HepG2 (cell line): Measurements from ENCODE around the gene ACSF3. TPM values are rescaled to one million over a fixed set of nuclear protein-coding genes. Genes with fewer than 3 reads are reported as not detected.

ENCODE experiments used
- ATAC-seq: fragments of 200-7000 bp; cut with Tn5 transposase; 3 replicates; pipeline ENCODE4 v1.9.1; 2020; ENCODE audit warnings: mild to moderate bottlenecking, moderate library complexity
- BruUV-seq: library from RNA; stranded (reverse); fragments of 400-500 nt; replicated peaks from 2 replicates; lab custom pipeline; 2021; lab: Mats Ljungman, UMichigan
- CTCF ChIA-PET: fragments of 300-600 bp; formaldehyde crosslinking; extraction: SDS; loops from one replicate; lab custom pipeline; 2021; ENCODE audit warnings: low total read pairs, inconsistent platforms, low intra/inter-chr PET ratio; lab: Yijun Ruan, JAX
- POLR2A ChIA-PET: fragments of 350-600 bp; sonication (Branson Sonifier 250); formaldehyde crosslinking; loops from one replicate; lab custom pipeline; 2020; ENCODE audit warnings: antibody characterized with exemption, inconsistent platforms; lab: Yijun Ruan, JAX
- DNase-seq: peaks from one replicate; pipeline ENCODE4 v3.0.0-alpha.2; 2015; ENCODE audit warnings: low spot score
- FAIRE-seq: peaks from 3 replicates; lab custom pipeline; 2011; peaks lifted over from hg19 to GRCh38; lab: Jason Lieb, UNC
- H2AFZ ChIP-seq: one replicate; pipeline ENCODE4 v1.6.1; 2011; ENCODE audit warnings: low read length, inconsistent platforms
- H3K27ac ChIP-seq: fragments of 300-600 bp; 3 replicates; pipeline ENCODE4 v1.8.0; 2011; ENCODE audit warnings: mixed run types, mild to moderate bottlenecking, mixed read lengths, low read length, inconsistent platforms; ENCODE audit not compliant: insufficient read depth; ENCODE audit errors: extremely low read length
- H3K27me3 ChIP-seq, 2 experiments: fragments of 200-600 bp in 1 of 2; 2 replicates in 1 of 2; 3 replicates in 1 of 2; pipeline versions ENCODE4 v1.6.0 to v1.8.0; 2011; ENCODE audit warnings: low read length in 2 of 2, mild to moderate bottlenecking in 2 of 2, moderate library complexity in 2 of 2, inconsistent platforms in 1 of 2; ENCODE audit not compliant: insufficient read depth in 2 of 2, control insufficient read depth in 1 of 2
- H3K36me3 ChIP-seq, 2 experiments: fragments of 200-600 bp in 1 of 2; replicated peaks in 1 of 2; 2 replicates in 1 of 2; 3 replicates in 1 of 2; pipeline versions ENCODE4 v1.5.1 to v1.8.0; 2011; ENCODE audit warnings: low read length in 2 of 2, inconsistent platforms in 1 of 2; ENCODE audit not compliant: insufficient read depth in 2 of 2, control insufficient read depth in 1 of 2
- H3K4me1 ChIP-seq: 2 replicates; pipeline ENCODE4 v1.5.1; 2012; ENCODE audit warnings: low read length, inconsistent platforms; ENCODE audit not compliant: insufficient read depth
- H3K4me2 ChIP-seq: 2 replicates; pipeline ENCODE4 v1.6.0; 2011; ENCODE audit warnings: low read depth, low read length, inconsistent platforms
- H3K4me3 ChIP-seq, 3 experiments: fragments of 200-600 bp in 1 of 3; sonication (generic), shearing (Covaris generic) in 1 of 3; replicated peaks in 1 of 3; 2 replicates each; pipeline ENCODE4 v1.5.1; 2011 to 2016; ENCODE audit warnings: low read length in 3 of 3, inconsistent platforms in 2 of 3, low read depth in 2 of 3, mild to moderate bottlenecking in 2 of 3, control low read depth in 1 of 3, mixed read lengths in 1 of 3; ENCODE audit not compliant: insufficient read depth in 1 of 3
- H3K79me2 ChIP-seq: one replicate; pipeline ENCODE4 v1.6.1; 2011; ENCODE audit warnings: low read length, inconsistent platforms; ENCODE audit not compliant: insufficient read depth
- H3K9ac ChIP-seq: 2 replicates; pipeline ENCODE4 v1.6.0; 2011; ENCODE audit warnings: mild to moderate bottlenecking, low read depth, low read length, inconsistent platforms; ENCODE audit not compliant: insufficient read depth
- H3K9me3 ChIP-seq: 2 replicates; pipeline ENCODE4 v1.5.1; 2012; ENCODE audit warnings: mild to moderate bottlenecking, low read length
- H4K20me1 ChIP-seq: 2 replicates; pipeline ENCODE4 v1.6.0; 2011; ENCODE audit warnings: inconsistent platforms, mild to moderate bottlenecking, low read length, moderate library complexity; ENCODE audit not compliant: insufficient read depth
- ARNT ChIP-seq: fragments of 450-650 bp; IDR thresholded peaks from 2 replicates; pipeline ENCODE4 v1.6.1; 2017
- EED ChIP-seq: sonication (generic); formaldehyde crosslinking; IDR thresholded peaks from 2 replicates; pipeline ENCODE4 v1.5.0; 2020; ENCODE audit warnings: mild to moderate bottlenecking, missing genetic modification reagents
- HNRNPL ChIP-seq: fragments of 200-400 bp; formaldehyde crosslinking; IDR thresholded peaks from 2 replicates; pipeline ENCODE4 v1.6.1; 2017; ENCODE audit warnings: mild to moderate bottlenecking, low read depth, low read length
- MYC ChIP-seq: sonication (generic); formaldehyde crosslinking; IDR thresholded peaks from 2 replicates; pipeline ENCODE4 v1.9.0; 2021; ENCODE audit warnings: missing genetic modification reagents, borderline replicate concordance
- PHF20 ChIP-seq: sonication (generic); formaldehyde crosslinking; IDR thresholded peaks from 2 replicates; pipeline ENCODE4 v1.5.0; 2020; ENCODE audit warnings: mild to moderate bottlenecking, missing genetic modification reagents
- POLR2G ChIP-seq: fragments of 200-400 bp; formaldehyde crosslinking; IDR thresholded peaks from 2 replicates; pipeline ENCODE4 v1.6.1; 2018; ENCODE audit warnings: mild to moderate bottlenecking, low read depth, low read length, moderate library complexity
- ZBTB7A ChIP-seq: sonication (generic); formaldehyde crosslinking; IDR thresholded peaks from 2 replicates; pipeline ENCODE4 v1.8.0; 2022; ENCODE audit warnings: mild to moderate bottlenecking, missing genetic modification reagents
- ZNF44 ChIP-seq: sonication (generic); formaldehyde crosslinking; IDR thresholded peaks from 2 replicates; pipeline ENCODE4 v1.5.1; 2020; ENCODE audit warnings: mild to moderate bottlenecking, missing genetic modification reagents
- WGBS: methylation state at CpG from one replicate; pipeline ENCODE4 v1.1.6; 2017; ENCODE audit warnings: low lambda C conversion rate; 5-methylcytosine and 5-hydroxymethylcytosine counted together
- in situ Hi-C: cut with HindIII; loops from 2 replicates; pipeline ENCODE4 v1.10.0; 2017; ENCODE audit warnings: low pct_unique_long_range_greater_than_20kb; ENCODE audit not compliant: extremely low pct_ligation_motif_present
- intact Hi-C: fragments of 100-400 bp; cut with micrococcal nuclease; formaldehyde crosslinking; loops from one replicate; pipeline ENCODE4 v1.10.0; 2022; ENCODE audit not compliant: unreplicated experiment
- polyA plus RNA-seq, 8 experiments: library from polyadenylated mRNA; depleted of rRNA in 3 of 8; stranded (reverse) in 7 of 8; unstranded in 1 of 8; fragments of >200 nt; fragmentation: Illumina TruSeq in 4 of 8; extraction: Trizol in 4 of 8; gene quantifications; 2 replicates each; pipeline versions ENCODE4 v1.2.1 to v1.2.3, GENCODE V29; 2011 to 2016; ENCODE audit warnings: low read depth in 4 of 8, missing spikeins in 1 of 8, mixed read lengths in 1 of 8; ENCODE audit not compliant: insufficient read depth in 1 of 8
- total RNA-seq, 5 experiments: library from RNA; depleted of rRNA; stranded (reverse); fragments of >200 nt; fragmentation: Illumina TruSeq; extraction: Trizol; gene quantifications; 2 replicates each; pipeline ENCODE4 v1.2.3, GENCODE V29; 2016; ENCODE audit warnings: low read depth in 1 of 5

ACSF3 gene
- total and polyA plus RNA-seq, 2 of the 13 experiments (the other 11 are each of a cell fraction or from before 2014, with no cell fraction given): 14.9 to 30.6 TPM

DNA sequence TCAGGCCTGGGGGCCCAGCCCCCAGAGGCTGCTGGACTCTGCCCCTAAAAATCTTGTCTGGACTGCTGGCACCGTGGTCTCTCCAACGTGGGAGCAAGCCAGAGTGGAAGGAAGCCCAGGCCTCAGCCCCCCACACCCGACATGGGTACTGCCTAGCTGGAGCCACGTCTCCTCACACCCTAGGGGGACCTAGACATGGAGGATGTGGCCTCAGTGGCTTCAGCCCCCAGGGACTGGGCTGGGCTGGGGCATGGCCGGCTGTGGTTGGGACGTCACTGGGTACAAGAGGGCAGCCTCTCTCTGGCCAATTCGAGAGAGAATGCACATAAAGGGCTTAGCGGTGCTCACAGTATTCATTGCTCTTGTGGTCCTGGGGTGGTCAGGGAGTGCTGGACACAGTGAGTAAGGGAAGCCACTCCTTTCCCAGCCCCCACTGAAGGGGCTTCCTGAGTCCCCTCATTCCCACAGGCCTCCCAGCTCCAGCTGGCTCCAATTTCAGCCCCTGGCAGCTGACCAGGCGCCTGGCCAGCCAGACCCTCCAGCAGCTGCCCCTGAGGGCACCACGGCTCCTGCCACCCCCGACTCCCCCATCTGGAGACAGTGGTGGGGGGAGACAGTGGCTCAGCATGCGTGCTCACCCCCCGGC lies 79.0 kb downstream of the ACSF3 start:
- Histone ChIP-seq H3K4me1 (peaks cover 59% of the 10 kb centered on the region), H3K27me3 (peaks cover 65 to 92% of the 10 kb centered on the region in 2 experiments), H3K27ac (no peak overlapping the region), H3K4me3 (peak overlapping the region in 1 of 3 experiments; percentile 69; a peak in 1 of 6 replicates), H4K20me1 (peaks cover 17% of the 10 kb centered on the region), H3K79me2 (no peaks in the 10 kb centered on the region), H3K4me2 (peak overlapping the region; percentile 79), H3K36me3 (no peaks in the 10 kb centered on the region), H3K9me3 (no peaks in the 10 kb centered on the region), H3K9ac (no peak overlapping the region), H2AFZ (no peak overlapping the region)
- WGBS: 2% methylated on average over 6 of the region's 13 CpGs
- no peak for FAIRE-seq
- in situ Hi-C loops: no loop called here
- peak; percentile 14 for ATAC-seq
- ChIA-PET POLR2A (interaction anchor here (2.3 kb wide), 1 partner anchor 27 kb away, joined by 9 read pairs; the partner anchor contains the start of gene SLC22A31), CTCF (no interaction called here)
- intact Hi-C loops: loop anchor here (1.0 to 5.0 kb wide), 2 partner anchors 15 to 45 kb away; partner anchors contain the start of gene ZNF778
- DNase-seq: no peak
- peak; percentile 23; the same call in 1 of the 2 replicates for TF ChIP-seq MYC (CRISPR knock-in tag)
- TF ChIP-seq POLR2G: no peak
- TF ChIP-seq PHF20 (CRISPR knock-in tag): 0 out of 2 replicates have a peak, but pooled peaks have one; percentile 3
- no peak for TF ChIP-seq ARNT
- TF ChIP-seq HNRNPL: 0 out of 2 replicates have a peak, but pooled peaks have one; percentile 15
- 0 out of 2 replicates have a peak, but pooled peaks have one; percentile 27 for TF ChIP-seq EED (CRISPR knock-in tag)
- TF ChIP-seq ZBTB7A (CRISPR knock-in tag): no peak
- 0 out of 2 replicates have a peak, but pooled peaks have one; percentile 43 for TF ChIP-seq ZNF44 (CRISPR knock-in tag)
- no TSS peak for BruUV-seq
